ENCODE measurements around the gene IL1F10. TPM values are rescaled to one million over a fixed set of nuclear protein-coding genes. Genes with fewer than 3 reads are reported as not detected.

Gene IL1F10
- total and polyA plus RNA-seq, 7 experiments from 2014 or later, result not detected

DNA sequence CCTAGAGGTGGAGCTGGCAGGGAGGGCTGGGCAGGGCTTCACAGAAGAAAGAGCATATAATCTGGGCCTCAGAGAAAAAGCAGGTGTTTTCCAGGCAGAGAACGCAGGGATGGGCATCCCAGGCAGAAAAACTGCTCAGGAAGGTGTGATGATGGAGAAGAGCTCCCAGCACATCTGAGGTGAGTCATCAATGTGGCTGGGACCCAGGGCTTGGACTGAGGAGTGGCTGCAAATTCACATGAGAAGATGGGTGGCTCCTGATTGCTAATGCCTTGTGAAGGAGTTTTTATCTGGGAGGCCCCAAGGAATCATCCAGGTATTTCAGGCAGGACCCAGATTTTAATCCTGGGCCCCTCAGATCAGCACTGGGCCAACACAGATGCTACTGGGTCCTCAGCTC, 10.2 kb downstream of the IL1F10 start:
- Mint-ChIP-seq H3K4me1 (peaks cover 4 to 22% (median 10%) of the 10 kb centered on the region in 7 donors), H3K36me3 (no peaks in the 10 kb centered on the region), H3K27ac (peak overlapping the region in 1 of 9 donors; percentile 79), H3K4me3 (no peak overlapping the region), H3K9me3 (no peaks in the 10 kb centered on the region), H3K27me3 (peaks cover 0 to 7% (median 0%) of the 10 kb centered on the region in 5 donors)
- H3K27ac ChIP-seq (ENCODE audit: low read depth, low read length), result no peak overlapping the region
- ChIA-PET CTCF (interaction anchor here (0.7 to 1.3 kb wide), 2 partner anchors 19 to 60 kb away, joined by 4 to 5 read pairs; partner anchors contain the start of gene IL36RN), POLR2A (no interaction called here)
- no peak overlapping the region for H3K4me3 ChIP-seq (ENCODE audit: low read length)
- H3K36me3 ChIP-seq (ENCODE audit: control insufficient read depth in 2 of 3, insufficient read depth in 3 of 3, low read length in 3 of 3), result no peaks in the 10 kb centered on the region
- no peaks in the 10 kb centered on the region for H3K9me3 ChIP-seq (ENCODE audit: control insufficient read depth in 2 of 3, low read length in 3 of 3)
- intact Hi-C loops (cut with micrococcal nuclease), result no loop called here
- peaks cover 0 to 3% of the 10 kb centered on the region in 2 donors for H3K4me1 ChIP-seq (ENCODE audit: control insufficient read depth in 2 of 2, insufficient read depth in 2 of 2, low read length in 2 of 2)
- ATAC-seq (no peak), DNase-seq (no peak)
- no peaks in the 10 kb centered on the region for H3K27me3 ChIP-seq (ENCODE audit: control insufficient read depth in 2 of 2, insufficient read depth in 2 of 2, low read length in 2 of 2)

GRCh38 chr2:113078350-113078839, 10.6 kb downstream of the IL1F10 start:
- no peaks in the 10 kb centered on the region for H3K9me3 ChIP-seq (ENCODE audit: control insufficient read depth in 2 of 3, low read length in 3 of 3)
- ChIA-PET POLR2A (no interaction called here), CTCF (interaction anchor here (1.3 kb wide), 1 partner anchor 60 kb away, joined by 5 read pairs; no protein-coding TSS in a partner anchor)
- intact Hi-C loops (cut with micrococcal nuclease), result no loop called here
- H3K36me3 ChIP-seq (ENCODE audit: control insufficient read depth in 2 of 3, insufficient read depth in 3 of 3, low read length in 3 of 3), result no peaks in the 10 kb centered on the region
- ATAC-seq (no peak), DNase-seq (no peak)
- peaks cover 0 to 3% of the 10 kb centered on the region in 2 donors for H3K4me1 ChIP-seq (ENCODE audit: control insufficient read depth in 2 of 2, insufficient read depth in 2 of 2, low read length in 2 of 2)
- H3K27me3 Mint-ChIP-seq, result peaks cover 0 to 7% (median 0%) of the 10 kb centered on the region in 5 donors
- H3K4me3 ChIP-seq (ENCODE audit: low read length), result no peak overlapping the region
- H3K9me3 Mint-ChIP-seq, result no peaks in the 10 kb centered on the region
- no peaks in the 10 kb centered on the region for H3K27me3 ChIP-seq (ENCODE audit: control insufficient read depth in 2 of 2, insufficient read depth in 2 of 2, low read length in 2 of 2)
- H3K27ac Mint-ChIP-seq, result peak overlapping the region in 1 of 9 donors; percentile 14
- no peak overlapping the region for H3K27ac ChIP-seq (ENCODE audit: low read depth, low read length)
- H3K36me3 Mint-ChIP-seq, result no peaks in the 10 kb centered on the region
- peaks cover 4 to 22% (median 10%) of the 10 kb centered on the region in 7 donors for H3K4me1 Mint-ChIP-seq
- no peak overlapping the region for H3K4me3 Mint-ChIP-seq

- H3K36me3 Mint-ChIP-seq, result no peaks in the 10 kb centered on the region
- H3K36me3 ChIP-seq (ENCODE audit: control insufficient read depth in 2 of 3, insufficient read depth in 3 of 3, low read length in 3 of 3), result no peaks in the 10 kb centered on the region
- intact Hi-C loops (cut with micrococcal nuclease), result no loop called here
- H3K27ac Mint-ChIP-seq, result no peak overlapping the region
- CTCF ChIA-PET, result interaction anchor here (0.5 to 1.7 kb wide), 6 partner anchors 11 to 120 kb away, joined by 3 to 7 read pairs (median 3); partner anchors contain the start of genes IL1F10 and IL36A
- POLR2A ChIA-PET, result no interaction called here
- no peaks in the 10 kb centered on the region for H3K9me3 Mint-ChIP-seq
- H3K27me3 Mint-ChIP-seq, result peaks cover 0 to 7% (median 0%) of the 10 kb centered on the region in 5 donors
- no peak overlapping the region for H3K4me3 Mint-ChIP-seq
- no peaks in the 10 kb centered on the region for H3K9me3 ChIP-seq (ENCODE audit: control insufficient read depth in 2 of 3, low read length in 3 of 3)
- DNase-seq, result no peak
- no peak overlapping the region for H3K27ac ChIP-seq (ENCODE audit: low read depth, low read length)
- H3K27me3 ChIP-seq (ENCODE audit: control insufficient read depth in 2 of 2, insufficient read depth in 2 of 2, low read length in 2 of 2), result no peaks in the 10 kb centered on the region
- peaks cover 0 to 3% of the 10 kb centered on the region in 2 donors for H3K4me1 ChIP-seq (ENCODE audit: control insufficient read depth in 2 of 2, insufficient read depth in 2 of 2, low read length in 2 of 2)
- H3K4me3 ChIP-seq (ENCODE audit: low read length), result no peak overlapping the region
- no peak for ATAC-seq
- peaks cover 4 to 19% (median 10%) of the 10 kb centered on the region in 7 donors for H3K4me1 Mint-ChIP-seq
These were observed 11.4 kb downstream of the IL1F10 start for GRCh38 chr2:113079131-113079530.

DNA sequence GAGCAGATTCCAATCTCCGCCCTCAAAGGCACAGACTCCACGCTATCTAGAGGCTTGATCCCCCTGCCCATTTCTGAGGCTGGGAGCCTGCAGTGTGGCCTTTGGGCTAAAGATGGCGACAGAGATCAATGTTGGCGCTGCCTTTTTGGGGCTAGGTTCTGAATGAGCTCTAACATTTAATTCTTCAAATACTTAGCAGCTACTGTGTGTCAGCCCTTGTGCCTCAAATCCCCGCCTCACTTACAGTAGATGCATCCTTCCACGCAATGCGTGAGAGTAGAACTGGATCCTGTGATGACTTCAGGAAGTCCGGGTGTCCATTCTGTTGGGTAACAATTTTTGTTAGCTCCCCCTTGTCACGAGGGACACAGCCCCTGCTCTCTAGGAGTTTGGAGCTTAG, 12.4 kb downstream of the IL1F10 start:
- peak in 7 of 9 donors; percentile 26 to 55 (median 35) for DNase-seq
- ChIA-PET CTCF (interaction anchor here (0.6 to 1.7 kb wide), 12 partner anchors 12 to 296 kb away, joined by 3 to 8 read pairs (median 4); partner anchors contain the start of gene IL1F10), POLR2A (interaction anchor here (0.8 to 1.2 kb wide), 2 partner anchors 13 to 124 kb away, joined by 3 read pairs; no protein-coding TSS in a partner anchor)
- no peaks in the 10 kb centered on the region for H3K4me1 ChIP-seq (ENCODE audit: control insufficient read depth in 2 of 2, insufficient read depth in 2 of 2, low read length in 2 of 2)
- H3K4me3 ChIP-seq (ENCODE audit: low read length), result no peak overlapping the region
- Mint-ChIP-seq H3K27me3 (peaks cover 0 to 7% (median 0%) of the 10 kb centered on the region in 5 donors), H3K9me3 (no peaks in the 10 kb centered on the region), H3K27ac (no peak overlapping the region), H3K4me3 (no peak overlapping the region), H3K4me1 (peaks cover 2 to 13% (median 4%) of the 10 kb centered on the region in 7 donors), H3K36me3 (peaks cover 0 to 2% (median 0%) of the 10 kb centered on the region in 5 donors)
- H3K36me3 ChIP-seq (ENCODE audit: control insufficient read depth in 2 of 3, insufficient read depth in 3 of 3, low read length in 3 of 3), result no peaks in the 10 kb centered on the region
- no peaks in the 10 kb centered on the region for H3K27me3 ChIP-seq (ENCODE audit: control insufficient read depth in 2 of 2, insufficient read depth in 2 of 2, low read length in 2 of 2)
- no peaks in the 10 kb centered on the region for H3K9me3 ChIP-seq (ENCODE audit: control insufficient read depth in 2 of 3, low read length in 3 of 3)
- peak; percentile 69 for ATAC-seq
- intact Hi-C loops (cut with micrococcal nuclease), result loop anchor here (1.0 to 5.0 kb wide), 7 partner anchors 37 to 292 kb away; no protein-coding TSS in a partner anchor
- no peak overlapping the region for H3K27ac ChIP-seq (ENCODE audit: low read depth, low read length)

DNA sequence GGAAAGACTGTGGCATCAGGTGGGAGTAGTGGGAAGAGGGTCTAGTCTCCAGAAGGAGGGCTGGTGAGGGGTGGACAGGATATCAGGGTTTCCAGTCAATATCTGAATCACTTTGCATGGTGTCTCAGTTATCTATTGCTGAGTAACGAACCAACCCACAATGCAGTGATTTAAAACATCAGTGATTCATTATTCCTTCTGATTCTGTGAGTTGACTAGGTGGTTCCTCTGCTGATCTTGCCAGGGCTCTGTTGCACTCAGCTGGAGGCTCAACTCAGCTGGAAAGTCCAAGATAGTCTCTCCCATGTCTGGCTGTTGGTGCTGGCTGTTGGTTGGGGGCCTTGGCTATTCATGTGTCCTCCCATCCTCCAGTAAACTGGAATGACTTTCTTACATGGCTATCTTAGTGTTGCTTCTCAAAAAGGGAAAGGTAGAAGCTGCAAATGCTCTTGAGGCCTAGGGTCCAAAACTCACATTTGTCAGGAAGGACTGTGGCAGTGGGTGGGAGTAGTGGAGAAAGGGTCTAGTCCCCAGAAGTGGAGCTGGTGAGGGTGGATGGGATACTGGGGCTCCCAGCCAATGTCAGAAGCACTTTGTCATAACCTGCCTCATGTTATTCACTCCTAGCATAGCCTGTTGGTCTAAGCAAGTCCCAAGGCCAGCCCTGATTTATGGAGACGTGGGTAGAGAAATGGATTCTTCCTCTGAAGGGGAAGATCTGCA, 13.9 kb downstream of the IL1F10 start:
- ATAC-seq, result no peak
- H3K27ac ChIP-seq (ENCODE audit: low read depth, low read length), result no peak overlapping the region
- no peaks in the 10 kb centered on the region for H3K9me3 ChIP-seq (ENCODE audit: control insufficient read depth in 2 of 3, low read length in 3 of 3)
- no peak overlapping the region for H3K4me3 Mint-ChIP-seq
- H3K4me3 ChIP-seq (ENCODE audit: low read length), result no peak overlapping the region
- no peak for DNase-seq
- no peaks in the 10 kb centered on the region for H3K27me3 ChIP-seq (ENCODE audit: control insufficient read depth in 2 of 2, insufficient read depth in 2 of 2, low read length in 2 of 2)
- peaks cover 0 to 7% (median 0%) of the 10 kb centered on the region in 5 donors for H3K36me3 Mint-ChIP-seq
- ChIA-PET CTCF (no interaction called here), POLR2A (no interaction called here)
- peaks cover 0 to 7% (median 0%) of the 10 kb centered on the region in 5 donors for H3K27me3 Mint-ChIP-seq
- intact Hi-C loops (cut with micrococcal nuclease), result loop anchor here (2.0 to 5.0 kb wide), 3 partner anchors 36 to 291 kb away; no protein-coding TSS in a partner anchor
- peaks cover 0 to 2% (median 0%) of the 10 kb centered on the region in 11 donors for H3K9me3 Mint-ChIP-seq
- H3K4me1 ChIP-seq (ENCODE audit: control insufficient read depth in 2 of 2, insufficient read depth in 2 of 2, low read length in 2 of 2), result no peaks in the 10 kb centered on the region
- H3K4me1 Mint-ChIP-seq, result peaks cover 0 to 12% (median 0%) of the 10 kb centered on the region in 7 donors
- no peak overlapping the region for H3K27ac Mint-ChIP-seq
- no peaks in the 10 kb centered on the region for H3K36me3 ChIP-seq (ENCODE audit: control insufficient read depth in 2 of 3, insufficient read depth in 3 of 3, low read length in 3 of 3)

DNA sequence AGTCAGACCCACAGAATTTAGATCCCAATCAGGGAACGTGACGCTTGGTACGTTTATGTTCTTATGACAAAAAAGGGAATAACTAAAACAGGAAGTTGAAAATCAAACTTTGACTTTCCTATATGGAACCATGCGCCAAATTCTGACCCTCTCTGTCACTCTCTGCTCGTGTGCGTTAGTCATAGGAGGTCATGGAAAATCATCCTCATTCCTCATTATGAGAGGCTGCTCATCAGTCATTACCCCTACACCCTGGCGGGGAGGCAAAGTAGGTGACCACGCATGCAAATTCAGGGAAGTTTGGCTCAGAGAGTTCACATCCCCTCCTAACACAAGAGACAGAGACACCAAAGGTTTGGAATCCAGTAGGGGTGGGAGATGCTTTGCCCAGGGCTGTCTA, 15.5 kb downstream of the IL1F10 start:
- Mint-ChIP-seq H3K27me3 (peaks cover 0 to 4% (median 0%) of the 10 kb centered on the region in 5 donors), H3K27ac (no peak overlapping the region), H3K4me3 (no peak overlapping the region), H3K36me3 (peaks cover 0 to 7% (median 0%) of the 10 kb centered on the region in 5 donors), H3K9me3 (peaks cover 0 to 4% (median 0%) of the 10 kb centered on the region in 11 donors), H3K4me1 (peaks cover 0 to 8% (median 0%) of the 10 kb centered on the region in 7 donors)
- DNase-seq (no peak), ATAC-seq (peak; percentile 69)
- CTCF ChIA-PET, result interaction anchor here (0.9 kb wide), 1 partner anchor 15 kb away, joined by 3 read pairs; no protein-coding TSS in a partner anchor
- H3K27me3 ChIP-seq (ENCODE audit: control insufficient read depth in 2 of 2, insufficient read depth in 2 of 2, low read length in 2 of 2), result no peaks in the 10 kb centered on the region
- intact Hi-C loops (cut with micrococcal nuclease), result loop anchor here in 1 of 2 donors (5.0 kb wide), 2 partner anchors 34 to 289 kb away; no protein-coding TSS in a partner anchor
- H3K4me3 ChIP-seq (ENCODE audit: low read length), result no peak overlapping the region
- no peaks in the 10 kb centered on the region for H3K36me3 ChIP-seq (ENCODE audit: control insufficient read depth in 2 of 3, insufficient read depth in 3 of 3, low read length in 3 of 3)
- POLR2A ChIA-PET, result no interaction called here
- H3K27ac ChIP-seq (ENCODE audit: low read depth, low read length), result no peak overlapping the region
- no peaks in the 10 kb centered on the region for H3K4me1 ChIP-seq (ENCODE audit: control insufficient read depth in 2 of 2, insufficient read depth in 2 of 2, low read length in 2 of 2)
- H3K9me3 ChIP-seq (ENCODE audit: control insufficient read depth in 2 of 3, low read length in 3 of 3), result no peaks in the 10 kb centered on the region
